Measurements from ENCODE around the gene ADH1A.

ADH1A gene

GRCh38 chr4:99275885-99276284, 14.9 kb downstream of the ADH1A start:
- no peak overlapping the region for H3K4me3 ChIP-seq (ENCODE audit: insufficient read depth, low read length, poor library complexity, severe bottlenecking)

DNA sequence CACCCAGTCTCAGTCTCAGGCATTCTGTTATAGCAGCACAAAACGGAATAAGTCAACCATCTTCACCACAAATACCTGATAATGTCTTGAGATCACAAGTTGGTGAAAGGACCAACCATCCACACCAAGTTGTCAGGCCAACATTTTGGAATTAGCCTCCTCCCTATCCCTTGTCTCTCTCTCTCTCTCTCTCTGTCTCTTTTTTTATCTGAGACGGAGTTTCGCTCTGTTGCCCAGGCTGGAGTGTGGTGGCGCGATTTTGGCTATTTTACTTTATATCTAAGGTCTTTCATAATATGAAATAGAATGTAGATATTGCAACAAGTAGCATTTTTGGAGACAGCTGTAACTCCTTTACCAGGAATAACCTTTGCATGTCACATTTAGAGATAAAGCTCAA, 15.7 kb downstream of the ADH1A start:
- no peaks in the 10 kb centered on the region for H3K27me3 ChIP-seq (ENCODE audit: low read length)
- H4K20me1 ChIP-seq (ENCODE audit: low read depth, low read length), result no peaks in the 10 kb centered on the region
- H3K9ac ChIP-seq (ENCODE audit: low read length), result no peak overlapping the region
- H3K9me3 ChIP-seq (ENCODE audit: insufficient read depth, low read length), result no peaks in the 10 kb centered on the region
- no peak for TF ChIP-seq EZH2phosphoT487 (conservative IDR thresholded peaks at IDR 0.05; ENCODE audit: low read length)
- no peak for TF ChIP-seq CTCF (IDR thresholded peaks at IDR 0.05; ENCODE audit: insufficient read depth, low read length, poor library complexity, severe bottlenecking)
- H3K36me3 ChIP-seq (ENCODE audit: low read length), result no peaks in the 10 kb centered on the region
- no peak overlapping the region for H3K4me3 ChIP-seq (ENCODE audit: insufficient read depth, low read length, poor library complexity, severe bottlenecking)
- no peak overlapping the region for H3K27ac ChIP-seq (ENCODE audit: low read depth, low read length)
- no peaks in the 10 kb centered on the region for H3F3A ChIP-seq (ENCODE audit: insufficient read depth)
- no peaks in the 10 kb centered on the region for H3K9me2 ChIP-seq (replicated peaks; ENCODE audit: insufficient read depth, low read length)
- H3K4me2 ChIP-seq (ENCODE audit: low read depth, low read length, poor library complexity, severe bottlenecking), result no peak overlapping the region
- no peaks in the 10 kb centered on the region for H3K79me2 ChIP-seq (ENCODE audit: insufficient read depth, low read length)
- no peak overlapping the region for H2AFZ ChIP-seq (ENCODE audit: low read depth, low read length, severe bottlenecking)

More at GRCh38 chr4:99275885-99276284, 14.9 kb downstream of the ADH1A start:
- H3K9me3 ChIP-seq (ENCODE audit: insufficient read depth, low read length), result no peaks in the 10 kb centered on the region
- no peak overlapping the region for H2AFZ ChIP-seq (ENCODE audit: low read depth, low read length, severe bottlenecking)
- H3K36me3 ChIP-seq (ENCODE audit: low read length), result no peaks in the 10 kb centered on the region
- no peaks in the 10 kb centered on the region for H4K20me1 ChIP-seq (ENCODE audit: low read depth, low read length)
- H3K27ac ChIP-seq (ENCODE audit: low read depth, low read length), result no peak overlapping the region
- TF ChIP-seq EZH2phosphoT487 (conservative IDR thresholded peaks at IDR 0.05; ENCODE audit: low read length) (no peak), CTCF (IDR thresholded peaks at IDR 0.05; ENCODE audit: insufficient read depth, low read length, poor library complexity, severe bottlenecking) (no peak)
- H3F3A ChIP-seq (ENCODE audit: insufficient read depth), result no peaks in the 10 kb centered on the region
- H3K79me2 ChIP-seq (ENCODE audit: insufficient read depth, low read length), result no peaks in the 10 kb centered on the region
- H3K9ac ChIP-seq (ENCODE audit: low read length), result no peak overlapping the region
- no peaks in the 10 kb centered on the region for H3K27me3 ChIP-seq (ENCODE audit: low read length)
- H3K4me2 ChIP-seq (ENCODE audit: low read depth, low read length, poor library complexity, severe bottlenecking), result no peak overlapping the region
- H3K9me2 ChIP-seq (replicated peaks; ENCODE audit: insufficient read depth, low read length), result no peaks in the 10 kb centered on the region

DNA sequence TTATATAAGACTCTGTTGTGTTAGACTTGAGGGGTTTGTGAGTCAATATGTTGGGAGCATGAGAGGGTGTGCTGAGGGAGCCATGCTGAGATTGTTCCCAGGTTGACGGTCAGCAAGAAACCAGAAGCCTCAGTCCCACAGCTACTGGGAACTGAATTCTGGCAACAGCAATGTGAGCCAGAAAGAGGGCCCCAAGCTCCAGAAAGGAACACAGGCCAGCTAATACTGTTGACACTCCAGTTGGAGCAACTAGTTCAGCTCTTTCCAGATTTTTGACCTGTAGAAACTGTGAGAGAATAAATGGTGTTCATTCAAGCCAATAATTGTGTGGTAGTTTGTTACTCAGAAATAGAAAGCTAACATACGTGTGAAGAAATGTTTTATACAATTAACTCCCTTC, 17.1 kb downstream of the ADH1A start:
- Histone ChIP-seq H3K79me2 (ENCODE audit: insufficient read depth, low read length) (no peaks in the 10 kb centered on the region), H3K27ac (ENCODE audit: low read depth, low read length) (no peak overlapping the region), H3K36me3 (ENCODE audit: low read length) (no peaks in the 10 kb centered on the region), H3K9me2 (replicated peaks; ENCODE audit: insufficient read depth, low read length) (no peaks in the 10 kb centered on the region), H3K9me3 (ENCODE audit: insufficient read depth, low read length) (no peaks in the 10 kb centered on the region), H4K20me1 (ENCODE audit: low read depth, low read length) (no peaks in the 10 kb centered on the region), H3F3A (ENCODE audit: insufficient read depth) (no peaks in the 10 kb centered on the region), H3K4me2 (ENCODE audit: low read depth, low read length, poor library complexity, severe bottlenecking) (no peak overlapping the region), H2AFZ (ENCODE audit: low read depth, low read length, severe bottlenecking) (no peak overlapping the region), H3K27me3 (ENCODE audit: low read length) (no peaks in the 10 kb centered on the region), H3K9ac (ENCODE audit: low read length) (no peak overlapping the region), H3K4me3 (ENCODE audit: insufficient read depth, low read length, poor library complexity, severe bottlenecking) (no peak overlapping the region)
- TF ChIP-seq CTCF (IDR thresholded peaks at IDR 0.05; ENCODE audit: insufficient read depth, low read length, poor library complexity, severe bottlenecking) (no peak), EZH2phosphoT487 (conservative IDR thresholded peaks at IDR 0.05; ENCODE audit: low read length) (no peak)
